ENCODE results near the gene STOML2.
A peak's percentile ranks its signal among the peaks of the same experiment; 100 is the strongest.

The STOML2 gene

DNA sequence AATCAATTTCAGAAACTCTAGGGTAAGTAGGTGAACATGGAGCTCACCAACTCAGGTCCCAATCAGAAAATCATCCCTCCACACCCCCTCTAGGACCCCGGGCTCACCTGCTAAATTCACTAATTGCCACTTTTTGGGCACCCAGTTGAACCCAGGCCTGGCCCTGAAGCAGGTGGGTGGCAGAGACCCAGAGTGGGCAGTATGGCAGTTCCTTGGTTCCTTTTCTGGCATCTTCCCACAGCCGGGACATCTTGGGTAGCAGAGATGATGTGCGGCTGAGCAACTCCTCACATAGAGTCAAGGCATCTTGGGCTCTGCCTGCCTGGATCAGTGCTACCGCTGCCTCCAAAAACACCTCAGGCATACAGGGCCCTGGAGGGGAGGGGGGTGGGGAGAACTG, 27.6 kb downstream of the STOML2 start:
- DNase-seq (ENCODE audit: low spot score): no peak
- TF ChIP-seq, protein P1, sequence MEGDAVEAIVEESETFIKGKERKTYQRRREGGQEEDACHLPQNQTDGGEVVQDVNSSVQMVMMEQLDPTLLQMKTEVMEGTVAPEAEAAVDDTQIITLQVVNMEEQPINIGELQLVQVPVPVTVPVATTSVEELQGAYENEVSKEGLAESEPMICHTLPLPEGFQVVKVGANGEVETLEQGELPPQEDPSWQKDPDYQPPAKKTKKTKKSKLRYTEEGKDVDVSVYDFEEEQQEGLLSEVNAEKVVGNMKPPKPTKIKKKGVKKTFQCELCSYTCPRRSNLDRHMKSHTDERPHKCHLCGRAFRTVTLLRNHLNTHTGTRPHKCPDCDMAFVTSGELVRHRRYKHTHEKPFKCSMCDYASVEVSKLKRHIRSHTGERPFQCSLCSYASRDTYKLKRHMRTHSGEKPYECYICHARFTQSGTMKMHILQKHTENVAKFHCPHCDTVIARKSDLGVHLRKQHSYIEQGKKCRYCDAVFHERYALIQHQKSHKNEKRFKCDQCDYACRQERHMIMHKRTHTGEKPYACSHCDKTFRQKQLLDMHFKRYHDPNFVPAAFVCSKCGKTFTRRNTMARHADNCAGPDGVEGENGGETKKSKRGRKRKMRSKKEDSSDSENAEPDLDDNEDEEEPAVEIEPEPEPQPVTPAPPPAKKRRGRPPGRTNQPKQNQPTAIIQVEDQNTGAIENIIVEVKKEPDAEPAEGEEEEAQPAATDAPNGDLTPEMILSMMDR (IDR thresholded peaks at IDR 0.05; ENCODE audit: extremely low read depth, missing control alignments): no peak

DNA sequence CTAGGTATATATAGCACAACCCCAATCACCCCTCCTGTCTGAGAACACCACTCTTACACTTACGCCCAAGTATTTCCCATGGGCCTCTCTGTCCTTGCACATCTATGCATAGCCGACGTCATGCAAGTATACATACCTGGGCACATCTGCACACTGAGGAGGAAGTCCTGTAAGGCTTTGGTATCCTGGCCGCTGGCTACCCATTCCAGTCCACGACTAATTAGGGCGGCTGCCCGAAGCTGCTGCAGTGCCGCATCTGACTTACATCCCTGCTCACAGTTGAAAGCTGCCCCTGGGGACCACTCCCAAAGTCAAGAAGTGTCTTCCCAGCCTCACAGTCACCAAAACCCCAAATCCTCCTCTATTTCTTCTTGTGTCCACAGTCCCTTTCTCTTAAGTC, 28.1 kb downstream of the STOML2 start:
- TF ChIP-seq, protein P1 (IDR thresholded peaks at IDR 0.05; ENCODE audit: extremely low read depth, missing control alignments): no peak
- no peak for DNase-seq (ENCODE audit: low spot score)

DNA sequence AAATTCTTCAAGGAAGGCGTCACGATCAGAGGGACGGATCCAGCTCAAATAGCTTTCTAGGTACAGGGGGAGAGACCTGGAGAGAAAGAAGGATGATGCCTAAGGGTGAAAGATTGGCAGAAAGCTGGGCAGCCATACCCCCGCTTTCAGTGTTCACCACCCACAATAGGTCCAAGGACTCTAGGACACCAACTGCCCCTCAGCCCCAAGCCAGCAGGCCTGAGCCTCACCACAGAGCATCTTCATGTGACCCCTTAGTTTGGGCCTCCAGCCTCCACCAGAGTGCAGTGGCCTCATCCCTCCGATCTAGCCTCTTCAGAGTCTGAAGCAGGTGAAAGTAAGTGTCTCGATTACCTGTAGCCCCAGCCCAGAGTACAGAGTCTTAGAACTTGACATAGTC, 28.8 kb downstream of the STOML2 start:
- TF ChIP-seq, protein P1 (IDR thresholded peaks at IDR 0.05; ENCODE audit: extremely low read depth, missing control alignments): no peak
- no peak for DNase-seq (ENCODE audit: low spot score)

DNA sequence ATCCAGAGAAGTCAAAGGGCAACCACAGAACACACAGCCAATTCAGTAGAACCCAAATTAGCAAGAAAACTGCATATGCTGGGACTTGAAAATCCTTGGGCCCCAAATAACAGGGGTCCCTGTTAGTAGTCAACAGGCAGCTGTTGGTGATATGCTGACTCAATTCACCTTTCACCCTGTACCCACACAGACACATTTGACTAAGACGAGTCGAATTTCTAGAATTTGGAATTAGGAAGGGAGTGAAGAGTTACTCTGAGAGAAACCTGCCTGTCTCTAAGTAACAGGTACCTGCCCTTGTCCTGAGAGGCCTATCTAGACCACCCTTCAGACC, 29.7 kb downstream of the STOML2 start:
- TF ChIP-seq, protein P1 (IDR thresholded peaks at IDR 0.05; ENCODE audit: extremely low read depth, missing control alignments): no peak
- DNase-seq (ENCODE audit: low spot score): no peak

DNA sequence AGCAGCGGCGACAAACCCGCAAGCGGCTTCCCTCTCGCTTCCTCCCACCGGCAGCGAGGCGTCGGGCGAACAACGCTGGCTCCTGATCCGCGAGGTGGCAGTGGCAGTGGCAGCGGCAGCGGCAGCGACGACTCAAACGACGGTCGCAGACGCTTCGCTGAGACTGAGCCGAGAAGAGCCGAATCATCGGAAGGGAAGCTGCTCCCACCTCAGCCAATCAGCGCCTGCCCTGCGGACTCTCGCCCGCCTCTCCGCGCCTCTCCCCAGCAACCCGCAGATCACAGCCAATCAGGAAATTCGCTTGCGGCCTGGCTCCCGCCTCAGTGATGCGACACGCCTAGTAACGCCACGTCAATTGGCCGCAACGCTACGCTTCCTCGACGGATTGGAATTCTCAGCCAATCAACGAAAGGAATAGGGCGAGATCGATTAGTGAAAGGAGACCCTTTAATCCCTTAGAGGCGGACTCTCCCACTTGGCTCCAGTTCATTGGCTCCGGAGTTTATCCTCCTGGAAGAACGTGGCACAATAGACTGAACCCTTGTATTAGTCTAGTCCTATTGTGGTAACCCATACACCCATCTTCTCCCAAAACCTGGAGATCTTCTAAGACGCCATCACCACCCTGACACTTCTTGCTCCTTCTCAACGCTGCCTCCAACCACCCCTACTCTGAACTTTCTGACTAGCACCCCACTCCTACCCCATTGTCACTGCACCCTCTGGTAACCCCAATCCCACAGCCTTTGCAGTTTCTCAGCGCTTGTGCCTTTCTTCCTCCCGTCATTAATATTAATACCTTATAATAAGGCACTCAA, 30.3 kb downstream of the STOML2 start, which contains the start of gene VCP:
Gene VCP (minus strand): TSS at position 165 of the 818 bp plus-strand sequence. CDS start 272 bp downstream, outside the sequence.
- DNase-seq (ENCODE audit: low spot score): peak; percentile 99
- TF ChIP-seq, protein P1 (IDR thresholded peaks at IDR 0.05; ENCODE audit: extremely low read depth, missing control alignments): no peak

DNA sequence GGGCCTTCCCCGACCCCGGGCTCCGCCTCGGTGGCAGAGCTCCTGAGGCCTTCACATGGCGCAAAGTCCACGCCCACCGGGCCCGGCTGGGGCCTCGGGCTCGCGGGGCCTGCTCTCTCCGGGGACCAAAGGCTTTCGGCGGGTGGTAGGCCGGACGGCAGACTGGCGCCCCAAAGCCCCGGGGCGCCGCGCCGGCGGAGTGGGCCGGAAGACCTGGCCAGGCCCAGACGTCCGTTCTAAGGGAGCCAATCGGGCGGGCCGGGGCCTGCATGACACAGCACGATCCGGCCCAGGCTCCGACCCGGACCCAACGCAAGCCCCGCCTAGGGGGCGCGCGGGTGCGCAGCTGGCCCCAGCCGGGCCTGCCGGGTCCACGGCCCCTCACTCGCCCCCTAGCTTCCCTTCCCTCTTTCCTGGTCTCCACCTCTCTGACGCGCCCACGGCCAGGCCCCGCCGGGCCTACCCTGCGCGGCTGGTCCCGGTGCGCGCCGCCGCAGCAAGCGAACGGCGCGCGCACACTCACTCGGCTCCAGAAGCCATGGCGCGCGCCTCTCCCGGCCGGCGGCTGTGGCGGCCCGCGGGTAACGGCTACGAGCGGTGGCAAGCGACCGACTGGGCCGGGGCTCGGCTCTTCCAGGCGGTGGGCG, 31.0 kb downstream of the STOML2 start:
- DNase-seq (ENCODE audit: low spot score): peak; percentile 91
- TF ChIP-seq, protein P1 (IDR thresholded peaks at IDR 0.05; ENCODE audit: extremely low read depth, missing control alignments): peak; percentile 10

Data from GM20000 (cell line).